Mammary epithelial cell (primary cell): ENCODE measurements around the gene CALML5.

Source experiments
- CTCF ChIP-seq, 2 donors: IDR thresholded peaks in 1 of 2; conservative IDR thresholded peaks in 1 of 2; 2 replicates each; pipeline ENCODE4 v1.5.1; 2011 to 2012; ENCODE audit warnings: inconsistent platforms in 2 of 2, low read length in 2 of 2, mild to moderate bottlenecking in 2 of 2, control low read depth in 1 of 2, low read depth in 1 of 2; ENCODE audit not compliant: insufficient read depth in 1 of 2; ENCODE audit errors: extremely low read depth in 1 of 2
- EZH2 ChIP-seq: IDR thresholded peaks from 2 replicates; pipeline ENCODE4 v1.6.1; 2012; ENCODE audit warnings: low read length, inconsistent platforms, borderline replicate concordance

DNA sequence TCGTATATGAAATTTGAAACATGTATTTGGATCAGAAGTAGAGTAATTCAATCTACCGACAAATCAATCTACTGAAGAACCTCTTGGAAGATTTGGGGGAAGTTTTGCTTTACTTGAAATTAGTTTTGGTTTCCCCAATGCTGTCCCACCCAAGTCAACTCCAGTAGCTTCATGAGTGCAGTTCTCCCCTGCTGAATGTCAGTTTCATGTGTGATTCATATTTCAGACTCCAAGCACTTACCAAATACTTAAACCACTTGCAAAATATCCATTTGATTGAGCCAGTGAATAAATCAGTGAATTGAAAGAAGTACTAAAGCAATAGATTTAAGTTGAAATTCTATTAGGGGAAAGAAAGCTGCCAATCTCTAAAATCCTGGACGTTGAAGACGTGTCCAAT lies 9.3 kb downstream of the CALML5 start:
- no peak for TF ChIP-seq CTCF (conservative IDR thresholded peaks at IDR 0.05 in 1 of 2, IDR thresholded peaks at IDR 0.05 in 1 of 2; ENCODE audit: extremely low read depth in 1 of 2, insufficient read depth in 1 of 2, low read depth in 1 of 2, low read length in 2 of 2)
- TF ChIP-seq EZH2: no peak
